Neural cell (in vitro differentiated cells): Measurements from ENCODE around the gene CLDN34.

Experiments
- EZH2 ChIP-seq: fragments of 200-600, 300-800 bp; shearing (Covaris generic), sonication (generic); IDR thresholded peaks from 2 replicates; pipeline ENCODE4 v1.6.1; 2014; ENCODE audit warnings: antibody characterized with exemption, low read length, borderline replicate concordance, mild to moderate bottlenecking; ENCODE audit not compliant: insufficient read depth, poor library complexity, severe bottlenecking
- POLR2AphosphoS5 ChIP-seq: IDR thresholded peaks from 2 replicates; pipeline ENCODE4 v1.6.1; 2012

DNA sequence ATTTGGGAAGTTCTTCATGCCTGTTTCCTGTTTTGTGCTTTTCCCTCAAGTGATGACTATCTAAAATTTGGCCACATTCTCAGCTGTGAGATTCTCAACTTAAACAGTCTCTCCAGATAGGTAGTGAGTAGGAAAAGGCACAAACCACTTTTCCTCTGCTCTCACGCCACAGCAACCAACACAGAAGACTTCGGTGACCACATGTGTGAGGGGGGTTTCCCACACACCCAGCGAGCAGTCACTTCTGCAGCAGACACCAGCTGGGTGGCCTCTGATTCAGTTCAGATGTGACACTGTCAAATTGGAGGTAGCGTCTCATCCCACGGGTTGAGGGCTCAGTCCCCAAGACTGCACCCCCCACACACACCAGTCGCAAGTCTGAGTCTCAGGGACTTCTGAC lies 25.1 kb upstream of the CLDN34 start:
- no peak for TF ChIP-seq POLR2AphosphoS5
- TF ChIP-seq EZH2 = no peak
